GM12864 (cell line): ENCODE results near the gene APP.

Experiments used
- DNase-seq: peaks from one replicate; pipeline ENCODE4 v3.0.0-alpha.2; 2011; ENCODE audit warnings: low read depth
- H3K4me3 ChIP-seq: 2 replicates; pipeline ENCODE4 v1.5.1; 2011; ENCODE audit warnings: mild to moderate bottlenecking, low read depth, low read length, control low read depth
- CTCF ChIP-seq: IDR thresholded peaks from 2 replicates; pipeline ENCODE4 v1.5.1; 2011; ENCODE audit warnings: low read depth, mild to moderate bottlenecking, moderate library complexity, low read length, control low read depth, inconsistent platforms; ENCODE audit errors: missing control alignments

APP gene

GRCh38 chr21:26177187-26177586 lies 6.6 kb upstream of the APP start:
- TF ChIP-seq CTCF = no peak
- DNase-seq = no peak
- H3K4me3 ChIP-seq = no peak overlapping the region

GRCh38 chr21:26171258-26172100 lies 909 bp upstream of the APP start:
- no peak for TF ChIP-seq CTCF
- H3K4me3 ChIP-seq = no peak overlapping the region; the same call in 1 of the 2 replicates
- no peak for DNase-seq

GRCh38 chr21:26169611-26170470 lies 729 bp downstream of the APP start:
- H3K4me3 ChIP-seq = peak overlapping the region; percentile 28
- no peak for DNase-seq
- no peak for TF ChIP-seq CTCF

- DNase-seq = no peak
- peak overlapping the region; percentile 28 for H3K4me3 ChIP-seq
- no peak for TF ChIP-seq CTCF
Measured at GRCh38 chr21:26169061-26169610, 1.4 kb downstream of the APP start.

- no peak for TF ChIP-seq CTCF
- H3K4me3 ChIP-seq = no peak overlapping the region
- DNase-seq = no peak
Measured at GRCh38 chr21:26168371-26168770, 2.2 kb downstream of the APP start.

- no peak for TF ChIP-seq CTCF
- no peak for DNase-seq
Measured at GRCh38 chr21:26167593-26167992, 3.0 kb downstream of the APP start.

More at GRCh38 chr21:26167593-26167992, 3.0 kb downstream of the APP start:
- H3K4me3 ChIP-seq = no peak overlapping the region
